ENCODE data around the gene RNF213. TPM values are rescaled to one million over a fixed set of nuclear protein-coding genes. Genes with fewer than 3 reads are reported as not detected.

RNF213 gene
- total and polyA plus RNA-seq, 8 donors, result 21.9 to 94.7 (median 37.8) TPM

GRCh38 chr17:80364091-80364691 is 103.5 kb downstream of the RNF213 start:
- intact Hi-C loops (cut with DNase I), result no loop called here
- H3K4me3 ChIP-seq, result no peak overlapping the region
- no peaks in the 10 kb centered on the region for H3K9me3 ChIP-seq
- FAIRE-seq, result no peak
- peaks cover 5 to 20% (median 13%) of the 10 kb centered on the region in 3 donors for H3K4me1 ChIP-seq
- peak in 4 of 6 donors; percentile 31 to 77 (median 59) for DNase-seq
- peaks cover 5 to 46% (median 14%) of the 10 kb centered on the region in 3 donors for H3K36me3 ChIP-seq
- peak overlapping the region in 3 of 4 donors; percentile 10 to 48 (median 44) for H3K27ac ChIP-seq
- H3K27me3 ChIP-seq, result no peaks in the 10 kb centered on the region
- 60 to 77% methylated on average over 29 of the region's 29 CpGs for WGBS, 2 donors
- ATAC-seq, result peak; percentile 10 to 41 (median 18)
- TF ChIP-seq, protein P1, sequence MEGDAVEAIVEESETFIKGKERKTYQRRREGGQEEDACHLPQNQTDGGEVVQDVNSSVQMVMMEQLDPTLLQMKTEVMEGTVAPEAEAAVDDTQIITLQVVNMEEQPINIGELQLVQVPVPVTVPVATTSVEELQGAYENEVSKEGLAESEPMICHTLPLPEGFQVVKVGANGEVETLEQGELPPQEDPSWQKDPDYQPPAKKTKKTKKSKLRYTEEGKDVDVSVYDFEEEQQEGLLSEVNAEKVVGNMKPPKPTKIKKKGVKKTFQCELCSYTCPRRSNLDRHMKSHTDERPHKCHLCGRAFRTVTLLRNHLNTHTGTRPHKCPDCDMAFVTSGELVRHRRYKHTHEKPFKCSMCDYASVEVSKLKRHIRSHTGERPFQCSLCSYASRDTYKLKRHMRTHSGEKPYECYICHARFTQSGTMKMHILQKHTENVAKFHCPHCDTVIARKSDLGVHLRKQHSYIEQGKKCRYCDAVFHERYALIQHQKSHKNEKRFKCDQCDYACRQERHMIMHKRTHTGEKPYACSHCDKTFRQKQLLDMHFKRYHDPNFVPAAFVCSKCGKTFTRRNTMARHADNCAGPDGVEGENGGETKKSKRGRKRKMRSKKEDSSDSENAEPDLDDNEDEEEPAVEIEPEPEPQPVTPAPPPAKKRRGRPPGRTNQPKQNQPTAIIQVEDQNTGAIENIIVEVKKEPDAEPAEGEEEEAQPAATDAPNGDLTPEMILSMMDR (IDR thresholded peaks at IDR 0.05), result no peak

DNA sequence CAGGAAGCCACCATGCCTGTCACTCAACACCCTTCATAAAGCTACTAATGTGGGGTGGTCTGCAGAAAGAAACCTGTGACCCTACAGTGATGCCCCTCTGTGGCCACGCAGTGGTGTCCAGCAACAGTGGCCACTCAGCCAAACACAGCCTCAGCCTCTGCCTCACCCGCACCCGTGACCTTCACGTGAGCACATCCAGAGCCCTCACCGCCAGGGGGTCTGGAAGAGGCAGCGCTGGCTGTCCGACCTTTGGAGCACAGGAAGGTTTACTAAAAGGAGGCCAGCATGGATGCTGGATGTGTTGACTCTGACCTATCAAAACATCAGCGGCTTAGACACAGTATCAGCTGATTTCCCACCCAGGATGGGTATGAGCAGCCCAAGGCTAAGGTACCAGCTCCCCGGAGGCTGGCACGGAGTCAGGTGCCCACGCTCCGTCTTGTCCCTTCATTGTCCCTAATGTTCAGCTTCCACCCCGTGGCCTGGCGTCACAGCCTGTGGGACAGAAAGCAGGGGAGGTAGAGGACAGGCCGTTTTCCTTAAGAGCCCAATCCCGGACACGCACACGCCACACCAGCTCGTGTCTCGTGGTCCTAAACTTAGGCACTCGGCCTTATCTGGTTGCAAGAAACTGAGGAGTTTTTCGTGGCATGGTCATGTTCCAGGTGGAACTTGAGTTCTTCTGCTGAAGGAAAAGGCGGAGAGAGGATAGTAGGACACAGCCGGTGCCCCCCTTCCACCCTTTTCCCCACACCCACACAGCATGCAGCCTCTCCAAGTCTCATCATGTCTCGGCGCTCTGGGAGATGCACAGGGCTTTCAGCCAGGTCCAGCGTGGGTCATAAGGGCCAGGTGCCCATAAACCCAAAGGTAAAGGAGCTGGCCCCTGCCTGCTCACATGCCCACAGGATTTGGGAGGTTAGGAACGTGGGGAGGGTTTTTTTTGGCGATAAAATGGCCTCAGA is 104.6 kb downstream of the RNF213 start:
- Histone ChIP-seq H3K27ac (no peak overlapping the region), H3K36me3 (peaks cover 4 to 55% (median 18%) of the 10 kb centered on the region in 3 donors), H3K4me3 (no peak overlapping the region), H3K9me3 (no peaks in the 10 kb centered on the region), H3K4me1 (peaks cover 5 to 20% (median 13%) of the 10 kb centered on the region in 3 donors), H3K27me3 (no peaks in the 10 kb centered on the region)
- intact Hi-C loops (cut with DNase I), result no loop called here
- WGBS, 2 donors, result 80 to 87% methylated on average over 29 of the region's 29 CpGs
- ATAC-seq (no peak), DNase-seq (peak in 2 of 6 donors; percentile 38 to 48), FAIRE-seq (no peak)
- TF ChIP-seq, protein P1 (IDR thresholded peaks at IDR 0.05), result no peak

GRCh38 chr17:80365983-80366382 is 105.3 kb downstream of the RNF213 start:
- ATAC-seq, result no peak
- TF ChIP-seq, protein P1 (IDR thresholded peaks at IDR 0.05), result no peak
- intact Hi-C loops (cut with DNase I), result no loop called here
- Histone ChIP-seq H3K4me3 (no peak overlapping the region), H3K27ac (no peak overlapping the region), H3K4me1 (peaks cover 5 to 20% (median 13%) of the 10 kb centered on the region in 3 donors), H3K27me3 (no peaks in the 10 kb centered on the region), H3K36me3 (peaks cover 0 to 55% (median 13%) of the 10 kb centered on the region in 3 donors), H3K9me3 (no peaks in the 10 kb centered on the region)
- DNase-seq, result peak in 1 of 6 donors; percentile 40
- FAIRE-seq, result no peak
- WGBS, 2 donors, result 88 to 90% methylated on average over 11 of the region's 11 CpGs

GRCh38 chr17:80367503-80367902 is 106.9 kb downstream of the RNF213 start:
- 91 to 94% methylated on average over 17 of the region's 17 CpGs for WGBS, 2 donors
- H3K27me3 ChIP-seq, result no peaks in the 10 kb centered on the region
- peaks cover 0 to 60% (median 13%) of the 10 kb centered on the region in 3 donors for H3K36me3 ChIP-seq
- no peak overlapping the region for H3K4me3 ChIP-seq
- DNase-seq (peak in 1 of 6 donors; percentile 51), ATAC-seq (no peak), FAIRE-seq (no peak)
- H3K9me3 ChIP-seq, result no peaks in the 10 kb centered on the region
- peaks cover 5 to 17% (median 13%) of the 10 kb centered on the region in 3 donors for H3K4me1 ChIP-seq
- H3K27ac ChIP-seq, result no peak overlapping the region
- intact Hi-C loops (cut with DNase I), result no loop called here
- TF ChIP-seq, protein P1 (IDR thresholded peaks at IDR 0.05), result no peak
